GM13977 (cell line): Measurements from ENCODE around the gene POLA1.
"Not testable (repeated sequence)": the region's sequence is repeated elsewhere in the genome, so short reads cannot be mapped to it uniquely, and the experiment has no call there.

ENCODE experiments used
- DNase-seq: peaks from one replicate; pipeline ENCODE4 v3.0.0; 2012; ENCODE audit warnings: low spot score
- CTCF ChIP-seq: IDR thresholded peaks from 2 replicates; pipeline ENCODE4 v1.5.1; 2012; ENCODE audit warnings: mild to moderate bottlenecking, control low read depth; ENCODE audit not compliant: insufficient read depth; ENCODE audit errors: extremely low read depth, missing control alignments
- in situ Hi-C: fragments of 300-500 bp; cut with MboI; formaldehyde crosslinking; loops from one replicate; pipeline ENCODE4 v1.12.0; 2022; ENCODE audit warnings: low sequenced_read_pairs, low pct_unique_long_range_greater_than_20kb, mixed read lengths, inconsistent platforms; ENCODE audit not compliant: unreplicated experiment

Gene POLA1

GRCh38 chrX:24782011-24782410 lies 88.3 kb downstream of the POLA1 start:
- in situ Hi-C loops = no loop called here
- DNase-seq = no peak
- no peak for TF ChIP-seq CTCF

GRCh38 chrX:24789047-24789446 lies 95.3 kb downstream of the POLA1 start:
- in situ Hi-C loops = no loop called here
- no peak for DNase-seq
- no peak for TF ChIP-seq CTCF

GRCh38 chrX:24790166-24790565 lies 96.4 kb downstream of the POLA1 start:
- in situ Hi-C loops = no loop called here
- DNase-seq = no peak
- no peak for TF ChIP-seq CTCF

GRCh38 chrX:24796204-24796603 lies 102.5 kb downstream of the POLA1 start:
- no peak for TF ChIP-seq CTCF
- in situ Hi-C loops = no loop called here
- no peak for DNase-seq

GRCh38 chrX:24799078-24799477 lies 105.4 kb downstream of the POLA1 start:
- in situ Hi-C loops = no loop called here
- no peak for TF ChIP-seq CTCF

GRCh38 chrX:24799565-24799964 lies 105.8 kb downstream of the POLA1 start:
- in situ Hi-C loops = no loop called here
- TF ChIP-seq CTCF = no peak

More at GRCh38 chrX:24799078-24799477, 105.4 kb downstream of the POLA1 start:
- no peak for DNase-seq

GRCh38 chrX:24805201-24805600 lies 111.5 kb downstream of the POLA1 start:
- in situ Hi-C loops = no loop called here
- TF ChIP-seq CTCF = no peak
- no peak for DNase-seq

More at GRCh38 chrX:24799565-24799964, 105.8 kb downstream of the POLA1 start:
- no peak for DNase-seq

- in situ Hi-C loops, DNase-seq: not testable (repeated sequence)
These were observed 126.1 kb downstream of the POLA1 start for GRCh38 chrX:24819807-24820206.
